HG02938 (cell line): Measurements from ENCODE around the gene CFAP119.

Experiments used
- ATAC-seq: cut with Tn5 transposase; IDR thresholded peaks from one replicate; pipeline ENCODE4 v1.9.1; 2021; ENCODE audit warnings: mild to moderate bottlenecking, moderate library complexity; ENCODE audit not compliant: unreplicated experiment

Gene CFAP119

GRCh38 chr16:30762991-30763725 lies 1.3 kb upstream of the CFAP119 start:
- ATAC-seq, result no peak

- ATAC-seq, result peak; percentile 26
These were observed 385 bp downstream of the CFAP119 start for GRCh38 chr16:30761427-30761927.

- ATAC-seq, result no peak
These were observed 1.1 kb downstream of the CFAP119 start for GRCh38 chr16:30760577-30761426.

- no peak for ATAC-seq
These were observed 1.8 kb downstream of the CFAP119 start for GRCh38 chr16:30760001-30760559.

- ATAC-seq, result no peak
These were observed 2.8 kb downstream of the CFAP119 start for GRCh38 chr16:30758988-30759491.

- no peak for ATAC-seq
These were observed 4.5 kb downstream of the CFAP119 start for GRCh38 chr16:30757316-30757715.

GRCh38 chr16:30756781-30757100 lies 5.1 kb downstream of the CFAP119 start:
- ATAC-seq, result no peak

- no peak for ATAC-seq
These were observed 5.7 kb downstream of the CFAP119 start for GRCh38 chr16:30755955-30756780.

GRCh38 chr16:30753596-30753995 lies 8.3 kb downstream of the CFAP119 start:
- no peak for ATAC-seq

- ATAC-seq, result no peak
These were observed 10.9 kb downstream of the CFAP119 start for GRCh38 chr16:30750876-30751465.

- no peak for ATAC-seq
These were observed 11.7 kb downstream of the CFAP119 start for GRCh38 chr16:30750201-30750600.

GRCh38 chr16:30748634-30749445 lies 13.0 kb downstream of the CFAP119 start:
- ATAC-seq, result no peak

GRCh38 chr16:30747799-30748633 lies 13.8 kb downstream of the CFAP119 start, which contains the start of gene PHKG2:
TSS of gene PHKG2 (plus strand) at chr16:30748425. CDS start at chr16:30748821, 396 bp downstream.
- peak; percentile 96 for ATAC-seq

GRCh38 chr16:30747331-30747730 lies 14.5 kb downstream of the CFAP119 start:
- no peak for ATAC-seq

- no peak for ATAC-seq
These were observed 15.2 kb downstream of the CFAP119 start for GRCh38 chr16:30746638-30747175.

GRCh38 chr16:30745082-30745481 lies 16.8 kb downstream of the CFAP119 start:
- ATAC-seq, result no peak

GRCh38 chr16:30744183-30744582 lies 17.7 kb downstream of the CFAP119 start:
- no peak for ATAC-seq

- no peak for ATAC-seq
These were observed 18.1 kb downstream of the CFAP119 start for GRCh38 chr16:30743716-30744115.
